ENCODE data around the gene HEYL.
A peak's percentile ranks its signal among the peaks of the same experiment; 100 is the strongest.

The HEYL gene

DNA sequence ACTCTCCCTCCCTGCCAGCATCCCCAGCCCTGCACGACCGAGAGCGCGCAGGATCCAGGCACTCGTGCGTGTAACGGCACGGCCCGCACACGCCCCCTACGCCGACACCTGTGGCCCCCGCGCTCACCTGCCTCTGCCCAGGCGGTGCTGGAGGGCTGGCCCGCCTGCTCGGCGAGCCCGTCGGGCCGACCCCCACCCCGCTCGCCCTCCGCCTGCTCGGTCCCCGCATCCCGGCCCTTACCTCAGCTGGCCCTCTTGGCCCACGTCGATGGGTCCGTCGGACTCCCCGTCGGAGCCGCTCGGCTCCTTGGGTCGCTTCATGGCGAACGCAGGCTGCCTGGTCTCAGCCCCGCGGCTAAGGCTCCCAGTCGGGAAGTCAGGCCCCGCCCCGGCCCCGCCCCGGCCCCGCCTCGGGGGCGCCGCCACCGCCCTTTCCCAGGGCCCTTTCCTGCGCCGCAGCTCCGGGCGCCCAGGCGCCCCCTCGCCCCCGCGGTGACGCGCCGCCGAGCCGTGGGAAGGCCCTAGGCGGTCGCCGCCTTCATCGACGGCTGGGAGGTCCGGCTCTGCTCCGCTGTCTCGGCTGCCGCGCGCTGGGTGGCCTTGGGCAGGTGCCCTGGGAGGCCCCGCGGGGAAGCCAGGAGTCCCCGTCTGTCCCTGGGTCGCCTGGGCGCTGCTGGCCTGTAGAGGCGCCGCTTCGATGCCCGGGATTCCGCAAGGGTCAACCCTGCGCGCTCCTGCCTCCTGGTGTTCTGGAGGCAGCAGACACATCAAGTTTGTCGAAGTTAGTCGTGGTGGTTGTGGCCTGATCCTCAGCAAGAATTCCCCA is at the start of gene HEYL:
TSS of gene HEYL (minus strand) at position 339 of the 826 bp plus-strand sequence. CDS start at position 321, 18 bp downstream.
- DNase-seq = peak; percentile 97

DNA sequence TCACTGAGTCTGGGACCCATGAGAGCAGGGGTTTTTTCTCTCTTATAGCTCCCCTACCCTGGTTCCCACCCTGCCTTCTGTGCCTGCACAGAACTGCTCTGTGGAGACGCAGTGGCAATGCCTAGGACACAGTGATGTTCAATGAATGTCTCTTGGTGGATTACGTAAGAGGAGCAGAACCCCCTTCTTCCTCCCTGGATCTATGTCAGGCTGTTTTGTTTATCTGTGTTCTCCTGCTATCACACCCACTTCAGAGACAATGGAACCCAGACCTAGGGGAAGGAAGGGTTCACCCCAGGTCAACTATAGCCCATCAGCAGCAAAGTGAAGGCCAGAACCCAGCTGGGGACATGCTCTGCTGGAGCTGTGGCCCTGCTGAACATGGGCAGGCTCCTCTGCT is 49.8 kb upstream of the HEYL start:
- DNase-seq = no peak

DNA sequence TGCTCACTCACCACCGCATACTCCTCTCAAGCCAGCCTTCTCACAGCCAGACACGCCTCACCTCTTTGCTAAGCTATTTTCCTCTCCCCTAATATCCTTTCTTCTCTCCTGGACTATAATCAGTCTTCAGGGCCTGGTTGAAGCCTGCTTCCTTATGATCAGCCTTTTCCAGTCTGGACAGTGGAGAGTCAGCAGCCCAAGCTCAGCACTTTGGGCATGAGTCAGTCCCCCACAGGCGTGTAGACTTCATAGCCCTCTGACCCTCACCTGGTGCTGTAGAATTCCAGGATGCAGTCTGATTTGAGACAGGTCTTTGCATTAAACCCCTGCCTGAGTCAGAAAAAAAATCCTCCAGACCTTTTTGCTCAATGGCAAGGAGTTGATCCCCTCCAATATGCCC is 49.3 kb upstream of the HEYL start:
- DNase-seq = no peak

DNA sequence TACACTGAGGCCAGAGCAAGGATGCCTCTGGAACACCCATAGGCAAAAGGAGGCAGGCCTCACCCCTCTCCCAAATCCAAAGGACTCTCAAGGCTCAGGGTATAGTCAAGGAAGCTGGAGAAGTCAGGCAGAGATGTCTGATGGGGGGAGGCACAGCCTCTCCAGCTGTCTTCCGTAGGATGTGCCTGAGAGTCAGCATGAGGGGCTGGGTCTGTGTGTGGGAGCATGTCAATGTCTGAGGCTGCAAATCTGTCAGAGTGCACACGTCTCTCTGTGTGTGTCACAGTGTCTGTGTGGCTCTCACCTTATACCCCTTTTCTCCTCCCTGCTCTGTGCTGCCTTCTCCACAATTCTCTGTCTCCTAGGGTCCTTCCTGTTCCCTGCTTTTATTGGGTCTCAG is 47.8 kb upstream of the HEYL start:
- no peak for DNase-seq

DNA sequence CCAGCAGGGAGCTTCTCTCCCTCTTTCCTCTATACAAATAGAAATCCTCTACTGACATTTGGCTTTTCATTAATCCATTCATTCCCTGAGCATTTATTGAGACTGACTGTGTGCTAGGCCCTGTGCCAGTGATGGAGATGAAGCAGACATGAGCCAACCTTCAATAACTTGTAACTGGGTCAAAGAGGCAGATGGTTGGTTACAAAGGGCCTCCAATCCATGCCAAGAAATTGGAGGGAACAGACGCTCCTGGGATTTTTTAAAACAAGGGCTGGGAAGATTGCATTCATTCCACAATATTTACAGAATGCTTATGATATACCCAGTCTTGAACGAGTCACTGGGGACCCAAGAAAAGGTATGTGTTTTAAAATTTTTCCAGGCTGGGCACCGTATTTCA is 45.6 kb upstream of the HEYL start:
- DNase-seq = no peak

DNA sequence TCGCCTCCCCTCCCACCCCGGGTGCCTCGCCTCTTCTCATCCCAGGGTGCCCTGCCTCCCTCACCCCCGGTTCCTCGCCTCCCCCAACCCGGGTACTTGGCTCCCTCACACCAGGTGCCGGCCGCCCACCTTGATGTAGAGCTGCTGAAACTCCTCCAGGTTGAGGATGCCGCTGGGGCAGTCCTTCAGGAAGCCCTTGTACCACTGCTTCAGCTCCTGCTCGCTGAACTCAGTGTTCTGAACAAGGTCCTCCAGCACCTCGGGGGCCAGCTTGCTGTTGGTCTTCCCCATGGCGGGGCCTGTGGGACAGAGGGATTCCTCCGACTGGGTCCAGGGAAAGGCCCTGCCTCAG is 44.8 kb upstream of the HEYL start:
- no peak for DNase-seq

DNA sequence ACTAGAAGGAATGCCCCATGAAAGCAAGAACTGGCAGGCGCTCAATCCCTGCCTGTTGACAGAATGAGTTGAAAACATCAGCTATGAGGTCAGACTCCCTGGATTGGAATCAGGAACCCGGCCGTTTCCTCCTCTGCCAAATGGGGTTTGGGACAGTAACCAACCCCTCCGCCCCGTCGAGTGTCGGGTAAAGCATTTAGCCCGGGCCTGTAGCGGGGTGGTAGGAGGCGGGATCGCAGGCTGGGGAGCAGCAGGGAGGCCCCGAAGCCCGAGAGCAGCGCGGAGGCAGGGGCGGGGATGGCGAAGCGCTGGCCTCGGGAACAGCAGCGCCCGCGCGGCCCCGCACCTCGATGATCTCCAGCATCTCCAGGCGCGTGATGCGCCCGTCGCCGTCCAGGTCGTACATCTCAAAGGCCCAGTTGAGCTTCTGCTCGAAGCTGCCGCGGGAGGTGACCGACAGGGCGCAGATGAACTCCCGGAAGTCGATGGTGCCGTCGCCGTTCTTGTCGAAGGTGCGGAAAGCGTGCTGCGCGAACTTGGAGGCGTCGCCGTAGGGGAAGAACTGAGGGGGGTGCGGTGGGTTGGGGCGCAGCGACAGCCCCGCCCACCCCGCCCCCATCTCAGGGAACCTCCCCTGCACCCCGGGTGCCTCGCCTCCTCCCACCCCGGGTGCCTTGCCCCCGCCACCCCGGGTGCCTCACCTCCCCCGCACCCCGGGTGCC is 44.3 kb upstream of the HEYL start:
- DNase-seq = no peak

DNA sequence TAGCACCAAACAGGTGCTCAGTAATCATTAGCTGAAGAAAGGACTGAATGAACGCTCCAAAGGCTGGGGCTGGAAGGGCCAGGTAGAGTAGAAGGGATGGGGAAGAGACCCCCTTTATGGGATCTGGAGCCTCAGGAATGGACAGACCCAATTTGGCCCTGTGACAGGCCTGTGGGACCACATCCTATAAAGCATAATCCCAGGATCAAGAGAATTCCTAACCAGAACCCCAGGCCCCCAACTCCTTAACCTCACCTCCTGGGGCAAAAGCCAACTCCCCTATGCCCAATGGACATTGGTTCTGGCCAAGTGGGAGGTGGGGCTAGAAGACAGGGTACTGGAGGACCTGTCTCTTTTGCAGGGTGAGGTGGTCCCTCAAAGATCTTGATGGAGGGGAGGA is 42.6 kb upstream of the HEYL start:
- no peak for DNase-seq

DNA sequence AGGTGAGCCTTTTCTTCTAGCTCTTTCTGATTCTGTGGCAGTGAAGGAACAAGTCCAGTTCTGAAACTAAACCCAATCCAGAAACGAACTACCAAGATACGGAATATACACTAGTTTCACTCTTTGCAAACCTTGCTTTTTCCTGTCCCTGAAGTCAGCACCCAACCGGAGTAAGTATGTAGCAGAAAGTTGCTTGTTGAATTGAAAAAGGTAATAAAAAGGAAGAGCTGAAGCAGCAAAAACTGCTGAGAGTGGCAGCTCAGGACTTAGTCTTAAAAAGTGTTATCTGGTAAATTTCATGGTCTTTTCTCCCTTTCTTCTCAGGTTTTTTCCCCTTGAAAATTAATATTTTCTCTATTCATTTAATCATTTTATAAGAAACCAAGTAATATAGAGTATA is 41.9 kb upstream of the HEYL start:
- DNase-seq = no peak

DNA sequence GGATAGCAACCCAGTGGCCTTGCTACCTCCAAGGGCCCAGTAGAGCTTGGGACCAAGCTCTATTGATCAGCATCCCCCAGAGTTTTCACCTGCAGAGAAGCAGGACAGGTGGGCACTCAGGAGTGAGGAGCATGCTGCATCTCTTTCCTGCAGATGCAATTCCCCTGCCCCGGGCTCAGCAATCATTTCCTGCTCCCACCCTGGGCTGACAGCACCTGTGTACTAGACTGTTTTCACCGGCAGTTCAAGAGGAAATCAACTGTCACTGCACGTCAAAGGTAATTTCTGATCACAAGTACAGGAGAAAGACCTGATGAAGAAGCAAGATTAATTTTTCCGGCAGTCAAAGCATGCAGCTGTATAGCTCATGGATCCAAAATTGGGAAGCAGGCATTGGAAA is 41.3 kb upstream of the HEYL start:
- DNase-seq = no peak

DNA sequence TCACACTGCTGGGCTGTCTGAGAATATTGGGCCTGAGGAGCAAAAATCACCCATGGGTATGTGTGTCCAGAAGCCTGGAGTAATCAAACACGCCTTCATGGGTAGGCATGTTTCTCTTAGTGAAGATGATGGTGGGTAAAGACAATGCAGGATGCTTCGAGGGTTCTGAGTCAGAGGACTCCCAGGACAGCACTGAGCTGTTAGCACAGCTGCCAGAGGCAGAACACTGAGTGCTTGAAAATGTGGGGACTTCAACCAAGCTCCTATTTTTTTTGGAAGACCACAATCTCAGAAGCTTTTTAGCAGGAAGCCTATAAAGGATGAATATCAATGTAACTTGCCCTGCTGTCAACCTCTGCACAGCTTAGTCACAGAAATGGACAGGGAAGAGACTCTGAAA is 40.4 kb upstream of the HEYL start:
- DNase-seq = no peak

DNA sequence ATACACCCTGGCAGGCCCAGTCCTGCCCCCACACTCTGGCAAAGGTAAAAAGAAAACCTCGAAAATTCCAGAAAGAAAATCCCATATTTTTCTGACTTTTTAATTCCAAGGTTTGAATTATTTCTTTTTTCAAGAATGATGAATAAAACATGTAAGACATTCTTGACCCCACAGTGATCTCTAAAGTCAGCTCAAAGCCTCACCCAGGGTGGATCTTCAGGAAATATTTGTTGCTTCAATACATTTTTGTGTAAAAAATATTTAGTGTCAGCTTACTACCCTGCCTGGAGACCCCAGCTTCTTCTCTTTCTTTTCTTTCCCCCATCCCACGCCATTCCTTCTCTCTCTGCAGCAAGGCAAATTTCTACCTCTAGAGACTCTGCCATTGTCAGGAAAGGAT is 39.4 kb upstream of the HEYL start:
- no peak for DNase-seq

DNA sequence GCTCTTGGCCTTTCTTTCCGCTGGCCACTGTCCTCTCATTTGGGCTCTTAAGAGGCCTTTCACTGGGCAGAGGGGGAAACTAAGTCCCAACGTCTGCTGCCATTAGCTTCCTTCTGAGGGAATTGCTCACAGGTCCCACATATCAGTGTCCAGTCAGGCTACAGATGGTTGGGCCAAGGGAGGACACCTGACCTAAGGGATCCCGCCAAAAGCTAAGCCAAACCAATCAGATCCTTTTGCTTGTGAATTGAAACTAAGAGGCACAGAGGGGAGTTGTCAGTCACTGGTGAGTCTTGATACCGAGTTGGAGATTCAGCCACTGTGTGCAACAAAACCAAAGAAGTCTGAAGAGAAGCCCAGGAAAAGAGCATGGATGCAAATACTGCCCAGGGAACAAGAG is 38.2 kb upstream of the HEYL start:
- DNase-seq = no peak

DNA sequence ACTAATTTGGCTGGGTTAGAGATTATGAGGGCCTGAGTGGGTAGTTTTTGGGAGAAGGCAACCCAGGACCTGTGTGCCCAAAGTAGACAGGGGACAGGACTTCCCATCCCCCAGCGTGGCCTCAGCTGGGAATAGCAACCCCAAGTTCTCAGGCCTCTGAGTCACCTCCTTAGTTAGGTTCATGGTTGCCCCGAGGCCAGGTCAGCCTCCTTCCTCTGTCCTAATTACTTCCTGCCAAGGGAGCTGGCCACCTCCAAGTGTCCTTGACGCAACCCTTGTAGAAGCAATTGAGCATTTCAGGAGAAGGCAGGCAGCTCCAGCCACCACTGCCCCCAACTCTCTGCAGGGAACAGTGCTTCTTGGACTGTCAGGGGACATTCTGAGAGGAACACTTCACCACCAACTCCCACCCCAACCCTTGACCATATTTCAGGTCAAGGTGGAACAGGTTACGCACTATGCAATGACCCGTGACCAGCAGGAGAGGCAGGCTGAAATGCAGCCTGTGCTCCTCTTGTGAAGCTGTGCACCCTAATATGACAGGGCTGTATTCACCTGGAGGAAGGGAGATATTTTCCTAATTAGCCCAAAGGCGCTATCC is 37.6 kb upstream of the HEYL start:
- DNase-seq = no peak

DNA sequence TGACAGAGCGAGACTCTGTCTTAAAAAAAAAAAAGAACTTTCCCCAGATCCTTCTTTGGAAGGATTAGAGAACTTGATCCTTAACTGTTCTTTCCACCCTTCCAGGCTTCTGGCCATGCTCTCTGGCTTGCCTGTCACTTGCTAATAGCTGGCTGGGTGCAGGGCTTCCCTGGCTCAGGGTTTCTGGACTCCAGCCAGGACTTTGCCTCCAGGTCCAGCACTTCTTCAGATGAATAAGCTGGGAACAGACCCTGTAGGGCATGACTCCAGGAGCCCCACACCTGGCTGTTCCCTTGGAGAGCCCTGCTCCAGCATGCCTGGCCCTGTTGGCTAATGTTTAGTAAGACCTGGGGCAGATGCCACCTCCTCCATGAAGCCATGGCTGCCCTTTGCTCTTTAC is 35.8 kb upstream of the HEYL start:
- DNase-seq = peak; percentile 96

DNA sequence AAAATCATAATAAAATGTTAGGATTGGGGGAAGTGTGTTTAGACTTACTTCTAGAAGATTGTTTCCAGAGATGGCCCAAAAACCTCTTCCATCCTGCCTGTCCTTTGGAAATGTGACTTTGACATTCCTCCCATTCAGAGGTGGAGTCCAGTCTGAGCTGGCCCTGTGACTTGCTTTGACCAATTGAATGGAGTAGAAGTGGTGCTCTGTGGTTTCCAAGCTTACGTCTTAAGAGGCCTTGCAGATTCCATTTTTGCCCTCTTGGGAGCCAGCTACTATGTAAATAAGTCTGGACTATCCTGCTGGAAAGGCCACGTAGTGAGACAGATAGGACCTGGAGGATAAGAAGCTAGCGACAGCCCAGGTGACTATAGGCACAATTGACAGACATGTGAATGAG is 33.8 kb upstream of the HEYL start:
- DNase-seq = no peak

DNA sequence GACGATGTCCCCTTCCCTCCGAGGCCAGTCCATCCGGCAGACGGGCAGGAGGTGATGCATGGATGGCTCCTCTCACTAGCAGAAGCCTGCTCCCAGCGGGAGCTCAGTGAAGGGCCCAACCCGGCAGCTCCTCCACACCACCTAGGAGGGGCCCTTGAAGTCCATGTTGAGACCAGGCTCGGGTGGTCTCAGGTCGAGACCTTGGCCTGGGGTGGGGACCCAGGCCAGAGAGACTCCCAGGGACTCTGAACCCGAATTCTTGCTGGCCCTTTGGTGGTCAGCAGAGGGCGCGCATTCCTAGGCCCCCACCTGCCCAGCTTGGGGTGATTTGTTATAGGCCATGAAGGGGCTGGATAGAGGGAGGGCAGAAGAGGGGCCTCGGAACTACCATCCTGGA is 33.1 kb upstream of the HEYL start:
- no peak for DNase-seq

DNA sequence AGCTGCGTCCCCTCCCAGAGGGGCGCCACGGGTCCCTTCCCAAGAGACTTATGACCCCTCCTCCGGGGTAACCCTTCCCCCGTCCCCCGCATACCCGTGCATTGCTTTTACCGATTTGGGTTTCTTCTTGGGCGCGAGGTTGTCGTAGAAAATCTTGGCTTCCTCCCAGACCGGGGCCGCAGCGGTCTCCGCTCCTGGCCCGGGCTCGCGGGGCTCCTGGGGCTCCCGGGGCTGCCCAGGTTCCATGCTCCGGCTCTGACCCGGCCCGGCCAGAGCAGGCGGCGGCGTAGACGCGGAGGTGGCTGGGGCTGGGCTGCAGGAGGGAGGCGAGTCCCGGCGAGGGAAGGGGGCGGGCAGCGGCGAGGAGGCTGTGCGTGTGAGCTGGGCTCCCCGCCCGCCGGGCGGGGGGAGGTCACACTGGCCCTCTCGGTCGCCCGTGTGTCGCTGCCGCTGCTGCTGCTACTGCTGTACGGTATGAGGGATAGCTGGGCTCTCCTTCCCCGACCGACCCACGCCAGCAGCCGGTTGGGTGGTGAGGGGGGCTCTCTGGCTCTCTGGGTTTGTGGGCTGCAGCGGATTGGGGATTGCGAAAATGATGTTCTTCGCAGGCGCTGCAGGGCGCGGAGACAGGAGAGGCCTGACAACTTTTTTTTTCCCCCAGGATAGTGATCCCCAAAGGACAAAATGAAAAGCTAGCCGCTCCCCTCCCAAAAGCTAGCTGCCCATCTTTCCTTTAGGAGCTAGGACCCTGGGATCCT is 32.5 kb upstream of the HEYL start, which contains the start of gene NT5C1A:
TSS of gene NT5C1A (minus strand) at position 315 of the 758 bp plus-strand sequence. CDS start at position 246, 69 bp downstream.
- DNase-seq = peak; percentile 83

DNA sequence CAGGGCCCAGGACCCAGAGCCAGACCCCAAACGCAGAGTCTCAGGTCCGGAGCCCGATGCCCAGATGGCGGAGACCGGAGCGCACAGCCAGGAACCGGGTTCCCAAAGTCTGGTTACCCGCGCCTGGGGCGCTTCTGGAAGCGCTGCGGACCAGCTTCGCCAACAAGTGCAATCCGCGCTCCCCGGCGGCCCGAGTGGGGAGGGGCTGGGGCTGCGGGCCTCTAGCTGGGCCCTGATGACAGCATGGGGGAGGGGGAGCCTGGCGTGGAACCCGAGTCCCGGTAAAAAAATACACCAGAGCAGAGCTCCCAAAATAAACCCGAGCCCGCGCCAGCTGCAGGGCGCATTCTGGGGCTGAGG is 32.0 kb upstream of the HEYL start:
- peak; percentile 83 for DNase-seq

DNA sequence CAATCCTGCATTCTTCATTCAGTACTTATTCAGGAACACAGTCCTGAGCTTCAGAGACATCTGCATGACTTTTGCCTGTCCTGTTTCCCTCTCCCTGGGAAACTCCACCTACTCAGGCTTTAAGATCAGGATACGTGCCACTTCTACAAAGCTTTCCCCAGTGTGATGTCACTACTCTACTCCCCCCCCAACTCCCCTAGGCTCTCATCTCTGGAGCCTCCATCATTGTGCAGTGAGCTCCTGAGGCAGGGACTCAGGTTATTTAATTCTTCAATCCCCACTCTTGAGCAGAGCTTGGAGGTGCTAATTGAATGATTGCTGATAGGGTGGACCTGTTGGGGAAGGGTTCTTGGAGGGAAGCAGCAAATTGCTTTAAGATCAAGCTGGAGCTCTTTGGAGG is 31.2 kb upstream of the HEYL start:
- no peak for DNase-seq

DNA sequence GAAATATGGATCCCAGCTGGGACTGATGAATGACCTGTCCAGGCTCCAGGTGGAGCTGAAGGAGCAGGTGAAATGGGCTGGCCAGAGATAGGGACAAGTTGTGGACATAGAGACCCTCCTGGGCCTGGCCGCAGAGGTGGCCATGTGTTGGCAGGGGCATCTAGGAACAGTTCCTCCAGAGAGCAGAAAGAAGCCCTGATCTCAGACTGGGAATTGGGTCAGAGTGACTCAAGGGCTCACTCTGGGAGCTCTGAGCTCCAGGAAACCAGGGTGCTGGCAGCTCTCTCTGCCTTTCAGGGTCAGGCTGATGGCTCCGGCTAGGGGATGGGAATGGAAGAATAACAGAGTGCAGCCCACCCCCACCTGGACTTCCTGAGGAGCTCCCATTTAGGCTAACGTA is 29.5 kb upstream of the HEYL start:
- DNase-seq = no peak

DNA sequence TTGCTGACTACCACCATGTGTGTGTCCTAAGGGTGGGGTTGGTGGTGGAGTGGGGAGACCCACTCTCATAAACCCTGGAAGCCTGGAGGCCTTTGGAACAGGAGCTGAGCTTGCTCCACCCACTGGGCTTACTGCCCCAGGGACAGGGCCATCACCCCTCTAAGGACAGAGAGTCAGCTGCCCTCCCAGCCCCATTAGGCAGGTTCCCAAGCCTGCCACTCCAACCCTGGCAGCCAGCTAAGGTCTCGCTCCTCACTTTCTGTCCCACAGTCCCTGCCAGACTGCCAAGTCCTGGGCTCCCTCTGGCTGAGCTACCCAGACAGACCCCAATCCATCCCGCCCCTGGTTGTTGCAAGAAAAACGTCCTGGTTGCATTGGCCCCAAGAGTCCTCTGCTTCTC is 28.7 kb upstream of the HEYL start:
- no peak for DNase-seq

DNA sequence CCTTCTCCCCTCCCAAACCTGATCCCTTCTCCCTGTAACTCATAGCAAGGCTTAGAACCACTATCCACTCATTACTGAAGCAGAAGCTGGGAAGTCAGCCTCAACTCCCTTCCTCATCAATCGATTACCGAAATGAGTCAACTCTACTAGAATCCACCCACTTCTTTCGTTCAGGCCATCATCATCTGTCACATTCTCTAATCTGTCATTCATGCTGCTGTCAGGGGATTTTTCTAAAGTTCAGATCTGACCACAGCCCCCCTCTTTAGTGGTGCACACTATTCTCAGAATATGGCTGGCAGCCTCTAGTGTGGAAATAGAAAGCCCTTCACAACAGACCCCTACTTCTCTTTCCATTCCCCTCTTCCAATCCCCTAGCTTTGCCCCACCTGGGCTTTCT is 27.3 kb upstream of the HEYL start:
- DNase-seq = no peak

DNA sequence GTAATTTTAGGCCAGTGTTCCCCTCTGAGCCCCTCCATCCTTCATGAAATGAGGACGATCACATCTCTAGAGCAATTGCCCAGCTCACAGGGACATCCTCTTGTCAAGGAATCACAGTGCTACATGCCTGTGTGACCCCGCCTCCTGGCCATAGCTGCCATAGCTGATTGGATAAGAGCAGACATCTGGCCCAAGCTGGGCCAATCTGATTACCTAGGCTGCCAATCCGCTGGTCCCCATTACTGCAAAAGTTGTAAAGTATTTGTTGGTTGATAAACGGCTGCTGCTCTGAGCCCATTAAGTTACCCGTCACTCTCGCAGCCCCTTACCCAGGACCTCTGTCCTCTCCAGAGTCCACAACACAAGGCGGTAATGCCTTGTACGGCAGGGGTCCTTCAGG is 24.1 kb upstream of the HEYL start:
- no peak for DNase-seq

All from NCI-H2029 (cell line).